Stimulated activated CD4-positive, alpha-beta T cell treated with anti-CD3 and anti-CD28 coated beads, TNF-alpha, amount 100 ng/mL, for 24 hours (primary cell): ENCODE results near the gene MRPS18C.
"Not testable (repeated sequence)": the region's sequence is repeated elsewhere in the genome, so short reads cannot be mapped to it uniquely, and the experiment has no call there.

ENCODE experiments used
- DNase-seq, 3 experiments: peaks; one replicate each; pipeline ENCODE4 v3.0.0-alpha.2; 2020; ENCODE audit warnings: low read depth in 3 of 3

Gene MRPS18C

DNA sequence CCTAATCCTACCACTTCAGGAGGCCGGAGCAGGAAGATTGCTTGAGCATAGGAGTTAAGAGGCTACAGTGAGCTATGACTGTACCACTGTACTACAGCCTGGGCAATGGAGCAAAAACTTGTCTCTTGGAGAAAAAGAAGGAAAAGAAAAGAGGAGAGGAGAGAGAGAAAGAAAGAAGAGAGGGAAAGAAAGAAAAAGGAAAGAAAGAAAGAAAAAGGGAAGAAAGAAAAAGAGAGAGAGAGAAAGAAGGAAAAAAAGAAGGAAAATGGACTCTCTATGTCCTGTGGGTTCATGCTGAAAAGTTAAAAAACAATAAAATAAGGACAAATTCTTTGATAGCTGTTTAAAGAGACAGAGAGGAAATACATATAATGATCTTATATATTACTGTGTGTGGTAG lies 42.3 kb downstream of the MRPS18C start:
- no peak for DNase-seq

GRCh38 chr4:83501671-83502070 lies 45.8 kb downstream of the MRPS18C start:
- DNase-seq, result not testable (repeated sequence)

- DNase-seq, result no peak
Observed at GRCh38 chr4:83503974-83504373, 48.1 kb downstream of the MRPS18C start.

GRCh38 chr4:83504503-83504902 lies 48.6 kb downstream of the MRPS18C start:
- no peak for DNase-seq

- DNase-seq, result no peak
Observed at GRCh38 chr4:83504996-83505395, 49.1 kb downstream of the MRPS18C start.

DNA sequence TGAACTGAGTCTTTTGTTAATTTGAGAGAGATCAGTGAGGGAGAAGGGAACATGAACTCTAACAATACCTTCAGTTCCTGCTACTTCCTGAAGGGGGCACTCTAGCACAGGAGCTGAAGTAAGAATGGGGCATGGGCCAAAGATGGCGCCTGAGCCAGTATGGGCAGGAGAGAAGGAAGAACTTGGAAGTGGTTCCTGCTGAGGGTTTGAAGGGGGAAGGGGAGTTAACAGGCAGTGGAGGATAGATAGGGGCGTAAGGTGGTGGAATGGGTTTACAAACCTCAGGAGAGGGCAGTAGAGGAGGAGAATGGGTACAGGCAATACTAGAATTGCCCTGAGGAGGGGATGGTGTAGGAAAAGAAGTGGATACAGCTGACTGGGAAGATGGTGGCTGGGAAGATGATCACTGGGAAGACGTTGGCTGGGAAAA lies 53.3 kb downstream of the MRPS18C start:
- peak; percentile 38 to 43 (median 40) for DNase-seq

DNA sequence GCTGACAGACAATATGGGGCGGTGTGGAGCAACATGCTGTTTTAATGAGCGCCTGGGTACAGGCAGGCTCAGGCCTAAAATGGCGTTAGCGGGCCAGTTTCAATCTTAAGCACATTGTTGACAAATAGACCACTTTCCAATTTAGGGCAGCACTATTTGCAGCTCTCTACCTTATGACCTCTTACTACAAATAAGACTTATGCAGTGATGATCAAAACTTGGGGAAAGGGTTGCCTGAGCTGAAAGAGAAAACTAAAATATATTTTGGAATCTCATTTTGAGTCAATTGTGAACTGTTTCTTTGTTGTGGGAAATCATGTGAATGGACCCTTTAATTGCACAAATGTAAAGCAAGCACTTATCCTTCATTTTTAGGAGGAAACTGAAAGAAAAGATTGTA lies 54.6 kb downstream of the MRPS18C start:
- DNase-seq, result no peak
